ENCODE results near the gene LMO1. TPM values are rescaled to one million over a fixed set of nuclear protein-coding genes. Genes with fewer than 3 reads are reported as not detected.

Gene LMO1
- total and polyA plus RNA-seq, 9 of the 15 experiments (the other 6 are each of a cell fraction or from before 2014, with no cell fraction given): not detected

- TF ChIP-seq RERE (CRISPR knock-in tag; IDR thresholded peaks at IDR 0.05; ENCODE audit: borderline replicate concordance): no peak
- no peak for TF ChIP-seq PYGO2 (tag; IDR thresholded peaks at IDR 0.05)
- no peak for TF ChIP-seq SMAD4 (CRISPR knock-in tag; conservative IDR thresholded peaks at IDR 0.05)
Measured at GRCh38 chr11:8296038-8296649, 32.5 kb upstream of the LMO1 start (continued).

GRCh38 chr11:8294251-8294935 lies 30.7 kb upstream of the LMO1 start:
- Histone ChIP-seq H3K4me3 (no peak overlapping the region), H2AFZ (ENCODE audit: low read depth, low read length) (no peak overlapping the region), H3K4me1 (replicated peaks in 1 of 2; ENCODE audit: control insufficient read depth in 2 of 2, insufficient read depth in 2 of 2, low read length in 2 of 2) (no peaks in the 10 kb centered on the region), H3K27me3 (ENCODE audit: control insufficient read depth in 2 of 2, insufficient read depth in 2 of 2, low read length in 2 of 2) (peaks cover 3 to 66% of the 10 kb centered on the region in 2 experiments; a peak in 3 of 5 replicates), H3K27ac (ENCODE audit: extremely low read depth, low read depth, low read length) (no peak overlapping the region), H3K9me1 (ENCODE audit: control insufficient read depth, insufficient read depth, low read length) (no peaks in the 10 kb centered on the region), H3K4me2 (ENCODE audit: insufficient read depth, low read length) (no peak overlapping the region), H3K9me3 (replicated peaks; ENCODE audit: control insufficient read depth, insufficient read depth, low read depth, low read length) (no peaks in the 10 kb centered on the region), H3K79me2 (ENCODE audit: control insufficient read depth, insufficient read depth, low read length) (no peaks in the 10 kb centered on the region), H4K20me1 (replicated peaks; ENCODE audit: control insufficient read depth, insufficient read depth, low read length) (no peaks in the 10 kb centered on the region), H3K36me3 (ENCODE audit: control insufficient read depth, insufficient read depth, low read length) (no peaks in the 10 kb centered on the region), H3K9ac (ENCODE audit: insufficient read depth in 1 of 2, low read depth in 2 of 2, low read length in 2 of 2) (no peak overlapping the region)
- in situ Hi-C loops (cut with MboI) (no loop called here), intact Hi-C loops (cut with micrococcal nuclease) (no loop called here)
- 0% methylated on average over 8 of the region's 8 CpGs for WGBS (ENCODE audit: insufficient coverage, low coverage, missing lambda C conversion rate)
- ATAC-seq (no peak), DNase-seq (ENCODE audit: extremely low read depth in 1 of 4, low spot score in 3 of 4) (no peak), FAIRE-seq (no peak)
- CTCF ChIA-PET (ENCODE audit: low intra/inter-chr PET ratio): no interaction called here
- POLR2A ChIA-PET: no interaction called here
- no TSS peak for BruUV-seq (replicated peaks)
- TF ChIP-seq BHLHE40 (IDR thresholded peaks at IDR 0.05; ENCODE audit: low read length) (no peak), CGGBP1 (CRISPR knock-in tag; IDR thresholded peaks at IDR 0.05) (no peak), ZNF146 (CRISPR knock-in tag; IDR thresholded peaks at IDR 0.05; ENCODE audit: unreplicated experiment) (no peak), RFX7 (CRISPR knock-in tag; IDR thresholded peaks at IDR 0.05) (no peak), ELF4 (CRISPR knock-in tag; IDR thresholded peaks at IDR 0.05) (no peak), HMG20B (CRISPR knock-in tag; IDR thresholded peaks at IDR 0.05) (no peak), PATZ1 (CRISPR knock-in tag; IDR thresholded peaks at IDR 0.05; ENCODE audit: borderline replicate concordance) (no peak), TEAD1 (CRISPR knock-in tag; IDR thresholded peaks at IDR 0.05) (no peak)
